MCF 10A (cell line): ENCODE results near the gene NUDT22. TPM values are rescaled to one million over a fixed set of nuclear protein-coding genes. Genes with fewer than 3 reads are reported as not detected.
A peak's percentile ranks its signal among the peaks of the same experiment; 100 is the strongest.

ENCODE experiments used
- BruUV-seq: library from RNA; stranded (reverse); fragments of 400-500 nt; replicated peaks from 2 replicates; lab custom pipeline; 2021; lab: Mats Ljungman, UMichigan
- CTCF ChIA-PET: fragments of 300-600 bp; sonication (Branson Sonifier 250); formaldehyde crosslinking; extraction: SDS; loops from one replicate; lab custom pipeline; 2021; ENCODE audit warnings: antibody characterized with exemption, inconsistent platforms; lab: Yijun Ruan, JAX
- POLR2A ChIA-PET: fragments of 300-600, 350-650 bp; sonication (Branson Sonifier 250); formaldehyde crosslinking; extraction: SDS; loops from one replicate; lab custom pipeline; 2020; ENCODE audit warnings: antibody characterized with exemption, inconsistent platforms; lab: Yijun Ruan, JAX
- DNase-seq: peaks from one replicate; pipeline ENCODE4 v3.0.0-alpha.2; 2018; ENCODE audit not compliant: unreplicated experiment
- H3K27ac Mint-ChIP-seq: one replicate; pipeline ENCODE4 v1.8.0; 2022; ENCODE audit warnings: mild to moderate bottlenecking, low read depth, mixed read lengths; ENCODE audit not compliant: unreplicated experiment
- H3K27me3 Mint-ChIP-seq: one replicate; pipeline ENCODE4 v1.8.0; 2022; ENCODE audit warnings: mixed read lengths; ENCODE audit not compliant: insufficient read depth, unreplicated experiment
- H3K36me3 Mint-ChIP-seq: one replicate; pipeline ENCODE4 v1.8.0; 2022; ENCODE audit warnings: mild to moderate bottlenecking, moderate library complexity, mixed read lengths; ENCODE audit not compliant: insufficient read depth, unreplicated experiment
- H3K4me1 Mint-ChIP-seq: one replicate; pipeline ENCODE4 v1.8.0; 2022; ENCODE audit warnings: mixed read lengths; ENCODE audit not compliant: insufficient read depth, unreplicated experiment
- H3K4me3 Mint-ChIP-seq: one replicate; pipeline ENCODE4 v1.8.0; 2022; ENCODE audit warnings: mild to moderate bottlenecking, moderate library complexity, mixed read lengths; ENCODE audit not compliant: unreplicated experiment
- H3K9me3 Mint-ChIP-seq: one replicate; pipeline ENCODE4 v1.8.0; 2022; ENCODE audit warnings: mixed read lengths; ENCODE audit not compliant: unreplicated experiment
- intact Hi-C: fragments of 100-400 bp; cut with micrococcal nuclease; formaldehyde crosslinking; loops from 2 replicates; pipeline ENCODE4 v1.14.1; 2022
- total RNA-seq: library from RNA; stranded (reverse); gene quantifications from 2 replicates; pipeline ENCODE4 v1.2.3, GENCODE V29; 2022
- TF ChIP-seq, protein P1 (sequence below): fragments of 200-600 bp; IDR thresholded peaks from one replicate; pipeline ENCODE4 v1.8.0; 2022; ENCODE audit warnings: antibody characterized with exemption, mild to moderate bottlenecking; ENCODE audit not compliant: unreplicated experiment

The NUDT22 gene
- total RNA-seq, 1 experiment from 2014 or later: 51.0 TPM

GRCh38 chr11:64263021-64263946, 37.2 kb downstream of the NUDT22 start:
- peak; percentile 42 for DNase-seq
- no peak overlapping the region for H3K27ac Mint-ChIP-seq
- POLR2A ChIA-PET: no interaction called here

DNA sequence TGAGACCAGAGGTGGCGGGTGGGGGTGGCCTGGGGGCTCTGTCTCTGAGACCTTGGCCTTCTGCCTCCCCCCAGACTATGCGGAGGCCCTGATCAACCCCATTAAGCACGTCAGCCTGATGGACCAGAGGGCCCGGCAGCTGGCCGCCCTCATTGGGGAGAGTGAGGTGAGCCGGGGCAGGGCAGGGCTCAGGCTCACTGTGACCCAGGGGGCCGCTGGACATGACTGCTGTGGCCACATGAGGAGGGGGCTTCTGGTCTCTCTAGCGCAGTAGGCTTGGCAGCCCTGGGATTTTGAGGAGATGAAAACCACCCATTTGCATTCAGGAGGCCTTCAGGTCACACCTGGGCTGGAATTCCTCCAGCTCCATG, 37.9 kb downstream of the NUDT22 start:
- Mint-ChIP-seq H3K36me3 (peaks cover 58% of the 10 kb centered on the region), H3K4me1 (peaks cover 20% of the 10 kb centered on the region), H3K27me3 (no peaks in the 10 kb centered on the region), H3K9me3 (no peaks in the 10 kb centered on the region), H3K27ac (no peak overlapping the region), H3K4me3 (no peak overlapping the region)
- CTCF ChIA-PET: interaction anchor here (0.6 to 3.3 kb wide), 6 partner anchors 10 to 616 kb away, joined by 3 to 14 read pairs (median 4); partner anchors contain the start of gene PLCB3
- intact Hi-C loops: no loop called here
- BruUV-seq: no TSS peak
- POLR2A ChIA-PET: interaction anchor here (0.7 kb wide), 1 partner anchor 23 kb away, joined by 3 read pairs; the partner anchor contains the start of gene FKBP2
- TF ChIP-seq, protein P1, sequence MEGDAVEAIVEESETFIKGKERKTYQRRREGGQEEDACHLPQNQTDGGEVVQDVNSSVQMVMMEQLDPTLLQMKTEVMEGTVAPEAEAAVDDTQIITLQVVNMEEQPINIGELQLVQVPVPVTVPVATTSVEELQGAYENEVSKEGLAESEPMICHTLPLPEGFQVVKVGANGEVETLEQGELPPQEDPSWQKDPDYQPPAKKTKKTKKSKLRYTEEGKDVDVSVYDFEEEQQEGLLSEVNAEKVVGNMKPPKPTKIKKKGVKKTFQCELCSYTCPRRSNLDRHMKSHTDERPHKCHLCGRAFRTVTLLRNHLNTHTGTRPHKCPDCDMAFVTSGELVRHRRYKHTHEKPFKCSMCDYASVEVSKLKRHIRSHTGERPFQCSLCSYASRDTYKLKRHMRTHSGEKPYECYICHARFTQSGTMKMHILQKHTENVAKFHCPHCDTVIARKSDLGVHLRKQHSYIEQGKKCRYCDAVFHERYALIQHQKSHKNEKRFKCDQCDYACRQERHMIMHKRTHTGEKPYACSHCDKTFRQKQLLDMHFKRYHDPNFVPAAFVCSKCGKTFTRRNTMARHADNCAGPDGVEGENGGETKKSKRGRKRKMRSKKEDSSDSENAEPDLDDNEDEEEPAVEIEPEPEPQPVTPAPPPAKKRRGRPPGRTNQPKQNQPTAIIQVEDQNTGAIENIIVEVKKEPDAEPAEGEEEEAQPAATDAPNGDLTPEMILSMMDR: no peak
- no peak for DNase-seq

More at GRCh38 chr11:64263021-64263946, 37.2 kb downstream of the NUDT22 start:
- intact Hi-C loops: no loop called here
- H3K27me3 Mint-ChIP-seq: no peaks in the 10 kb centered on the region
- no peak overlapping the region for H3K4me3 Mint-ChIP-seq
- CTCF ChIA-PET: interaction anchor here (0.6 to 3.3 kb wide), 6 partner anchors 9 to 617 kb away, joined by 3 to 14 read pairs (median 4); partner anchors contain the start of gene PLCB3
- H3K4me1 Mint-ChIP-seq: peaks cover 13% of the 10 kb centered on the region
- H3K36me3 Mint-ChIP-seq: peaks cover 58% of the 10 kb centered on the region
- TF ChIP-seq, protein P1: no peak
- H3K9me3 Mint-ChIP-seq: no peaks in the 10 kb centered on the region
- BruUV-seq: no TSS peak

- no peak overlapping the region for H3K4me3 Mint-ChIP-seq
These were observed 38.3 kb downstream of the NUDT22 start for GRCh38 chr11:64264371-64264852.

More at GRCh38 chr11:64264371-64264852, 38.3 kb downstream of the NUDT22 start:
- DNase-seq: no peak
- intact Hi-C loops: no loop called here
- BruUV-seq: no TSS peak
- Mint-ChIP-seq H3K9me3 (no peaks in the 10 kb centered on the region), H3K4me1 (peaks cover 23% of the 10 kb centered on the region), H3K27me3 (no peaks in the 10 kb centered on the region), H3K27ac (no peak overlapping the region), H3K36me3 (peaks cover 58% of the 10 kb centered on the region)
- ChIA-PET CTCF (interaction anchor here (0.9 to 3.3 kb wide), 6 partner anchors 10 to 37 kb away, joined by 3 to 14 read pairs (median 5); partner anchors contain the start of gene PLCB3), POLR2A (interaction anchor here (0.6 to 0.7 kb wide), 2 partner anchors 21 to 23 kb away, joined by 3 read pairs; partner anchors contain the start of gene FKBP2)
- TF ChIP-seq, protein P1: no peak
